ES-I3 (cell line): Measurements from ENCODE around the gene GDAP1L1.
A peak's percentile ranks its signal among the peaks of the same experiment; 100 is the strongest.

Source experiments
- H3K36me3 ChIP-seq: 2 replicates; pipeline ENCODE4 v1.6.1; 2013; ENCODE audit warnings: mild to moderate bottlenecking, low read length, control low read depth, moderate library complexity; ENCODE audit not compliant: insufficient read depth
- H3K4me1 ChIP-seq: 2 replicates; pipeline ENCODE4 v1.6.1; 2013; ENCODE audit warnings: mild to moderate bottlenecking, control low read depth, low read length; ENCODE audit not compliant: insufficient read depth
- H3K9ac ChIP-seq: 2 replicates; pipeline ENCODE4 v1.6.1; 2013; ENCODE audit warnings: low read depth, mild to moderate bottlenecking, low read length, moderate library complexity
- H3K9me3 ChIP-seq: 2 replicates; pipeline ENCODE4 v1.6.1; 2013; ENCODE audit warnings: mild to moderate bottlenecking, low read length, moderate library complexity; ENCODE audit not compliant: control insufficient read depth, insufficient read depth

GDAP1L1 gene

GRCh38 chr20:44247131-44247571 lies at the start of gene GDAP1L1:
Gene GDAP1L1, plus strand, starts transcription at chr20:44247308. Its CDS starts 27 bp downstream, at chr20:44247335.
- peaks cover 5% of the 10 kb centered on the region for H3K4me1 ChIP-seq
- H3K9ac ChIP-seq = peak within 1 kb of the TSS; percentile 69; the same call in 1 of the 2 replicates
- no peaks in the 10 kb centered on the region for H3K9me3 ChIP-seq
- H3K36me3 ChIP-seq = no peaks in the 10 kb centered on the region

- no peaks in the 10 kb centered on the region for H3K4me1 ChIP-seq
- no peaks in the 10 kb centered on the region for H3K9me3 ChIP-seq
- H3K36me3 ChIP-seq = peaks cover 22% of the 10 kb centered on the region
- H3K9ac ChIP-seq = no peak overlapping the region
These were observed 48.2 kb upstream of the GDAP1L1 start for GRCh38 chr20:44198872-44199271.

GRCh38 chr20:44199877-44200276 lies 47.2 kb upstream of the GDAP1L1 start:
- Histone ChIP-seq H3K36me3 (peaks cover 22% of the 10 kb centered on the region), H3K9me3 (no peaks in the 10 kb centered on the region), H3K9ac (no peak overlapping the region), H3K4me1 (no peaks in the 10 kb centered on the region)

- Histone ChIP-seq H3K36me3 (peaks cover 22% of the 10 kb centered on the region), H3K9ac (no peak overlapping the region), H3K9me3 (no peaks in the 10 kb centered on the region), H3K4me1 (0 out of 2 replicates have a peak, but pooled peaks cover 4% of the 10 kb centered on the region)
These were observed 46.7 kb upstream of the GDAP1L1 start for GRCh38 chr20:44200371-44200770.

- H3K36me3 ChIP-seq = peaks cover 22% of the 10 kb centered on the region
- 0 out of 2 replicates have a peak, but pooled peaks cover 4% of the 10 kb centered on the region for H3K4me1 ChIP-seq
- no peak overlapping the region for H3K9ac ChIP-seq
- no peaks in the 10 kb centered on the region for H3K9me3 ChIP-seq
These were observed 46.1 kb upstream of the GDAP1L1 start for GRCh38 chr20:44200983-44201382.

- Histone ChIP-seq H3K4me1 (0 out of 2 replicates have a peak, but pooled peaks cover 4% of the 10 kb centered on the region), H3K36me3 (peaks cover 17% of the 10 kb centered on the region), H3K9ac (no peak overlapping the region), H3K9me3 (no peaks in the 10 kb centered on the region)
These were observed 43.9 kb upstream of the GDAP1L1 start for GRCh38 chr20:44203161-44203560.

GRCh38 chr20:44204156-44204831 lies 42.8 kb upstream of the GDAP1L1 start:
- no peaks in the 10 kb centered on the region for H3K9me3 ChIP-seq
- H3K36me3 ChIP-seq = peaks cover 13% of the 10 kb centered on the region
- no peak overlapping the region for H3K9ac ChIP-seq
- 0 out of 2 replicates have a peak, but pooled peaks cover 9% of the 10 kb centered on the region for H3K4me1 ChIP-seq

GRCh38 chr20:44204832-44205215 lies 42.3 kb upstream of the GDAP1L1 start:
- Histone ChIP-seq H3K4me1 (0 out of 2 replicates have a peak, but pooled peaks cover 9% of the 10 kb centered on the region), H3K36me3 (peaks cover 10% of the 10 kb centered on the region), H3K9me3 (no peaks in the 10 kb centered on the region), H3K9ac (no peak overlapping the region)

GRCh38 chr20:44206132-44206531 lies 41.0 kb upstream of the GDAP1L1 start:
- no peak overlapping the region for H3K9ac ChIP-seq
- H3K9me3 ChIP-seq = no peaks in the 10 kb centered on the region
- H3K36me3 ChIP-seq = peaks cover 8% of the 10 kb centered on the region
- H3K4me1 ChIP-seq = 0 out of 2 replicates have a peak, but pooled peaks cover 9% of the 10 kb centered on the region

GRCh38 chr20:44207126-44207723 lies 39.9 kb upstream of the GDAP1L1 start:
- Histone ChIP-seq H3K4me1 (0 out of 2 replicates have a peak, but pooled peaks cover 9% of the 10 kb centered on the region), H3K9ac (no peak overlapping the region), H3K36me3 (peaks cover 5% of the 10 kb centered on the region; the same call in 1 of the 2 replicates), H3K9me3 (no peaks in the 10 kb centered on the region)

- H3K9ac ChIP-seq = peak overlapping the region; percentile 95; the same call in 1 of the 2 replicates
- H3K4me1 ChIP-seq = 0 out of 2 replicates have a peak, but pooled peaks cover 9% of the 10 kb centered on the region
- H3K36me3 ChIP-seq = peaks cover under 1% of the 10 kb centered on the region; the same call in 1 of the 2 replicates
- H3K9me3 ChIP-seq = no peaks in the 10 kb centered on the region
These were observed 38.9 kb upstream of the GDAP1L1 start for GRCh38 chr20:44208165-44208564.

GRCh38 chr20:44208770-44209169 lies 38.3 kb upstream of the GDAP1L1 start:
- Histone ChIP-seq H3K9me3 (no peaks in the 10 kb centered on the region), H3K36me3 (no peaks in the 10 kb centered on the region; the same call in 1 of the 2 replicates), H3K4me1 (peaks cover 9% of the 10 kb centered on the region; the same call in 1 of the 2 replicates), H3K9ac (peak overlapping the region; percentile 95; the same call in 1 of the 2 replicates)

GRCh38 chr20:44209686-44210405 lies 37.3 kb upstream of the GDAP1L1 start:
- peaks cover 9% of the 10 kb centered on the region; the same call in 1 of the 2 replicates for H3K4me1 ChIP-seq

More at GRCh38 chr20:44209686-44210405, 37.3 kb upstream of the GDAP1L1 start:
- H3K9me3 ChIP-seq = no peaks in the 10 kb centered on the region
- H3K36me3 ChIP-seq = no peaks in the 10 kb centered on the region; the same call in 1 of the 2 replicates
- peak overlapping the region; percentile 95 for H3K9ac ChIP-seq
